ENCODE data around the gene THG1L.

Gene THG1L

GRCh38 chr5:157761690-157762621 is 30.7 kb downstream of the THG1L start:
- no peaks in the 10 kb centered on the region for H3K79me2 ChIP-seq (ENCODE audit: insufficient read depth, low read length)
- no peaks in the 10 kb centered on the region for H4K20me1 ChIP-seq (ENCODE audit: insufficient read depth, low read length)
- no peak overlapping the region for H2AFZ ChIP-seq (ENCODE audit: low read length)
- no peaks in the 10 kb centered on the region for H3K4me1 ChIP-seq (ENCODE audit: insufficient read depth, low read length, severe bottlenecking)
- H3K9me3 ChIP-seq (ENCODE audit: low read length), result no peaks in the 10 kb centered on the region
- no peaks in the 10 kb centered on the region for H3F3A ChIP-seq (ENCODE audit: insufficient read depth, low read length)
- no peak overlapping the region for H3K9ac ChIP-seq (ENCODE audit: low read length)
- no peak overlapping the region for H3K4me3 ChIP-seq (ENCODE audit: low read depth, low read length, poor library complexity, severe bottlenecking)
- H3K27ac ChIP-seq (ENCODE audit: low read depth, low read length, poor library complexity, severe bottlenecking), result no peak overlapping the region
- no peak overlapping the region for H3K4me2 ChIP-seq (ENCODE audit: low read length)
- H3K36me3 ChIP-seq (ENCODE audit: insufficient read depth, low read length), result peaks cover 8% of the 10 kb centered on the region; the same call in 1 of the 2 replicates
- no peaks in the 10 kb centered on the region for H3K9me2 ChIP-seq (ENCODE audit: low read depth, low read length)
- no peaks in the 10 kb centered on the region for H3K27me3 ChIP-seq (ENCODE audit: insufficient read depth, low read length)
- TF ChIP-seq CTCF (IDR thresholded peaks at IDR 0.05; ENCODE audit: low read length) (peak; percentile 79), EZH2 (IDR thresholded peaks at IDR 0.05; ENCODE audit: borderline replicate concordance, low read length) (no peak)

- Histone ChIP-seq H3K4me3 (ENCODE audit: low read depth, low read length, poor library complexity, severe bottlenecking) (no peak overlapping the region), H3K27me3 (ENCODE audit: insufficient read depth, low read length) (no peaks in the 10 kb centered on the region), H3K4me1 (ENCODE audit: insufficient read depth, low read length, severe bottlenecking) (no peaks in the 10 kb centered on the region)
These were observed 33.3 kb downstream of the THG1L start for GRCh38 chr5:157764531-157764930.

GRCh38 chr5:157766442-157766841 is 35.2 kb downstream of the THG1L start:
- Histone ChIP-seq H3K4me1 (ENCODE audit: insufficient read depth, low read length, severe bottlenecking) (no peaks in the 10 kb centered on the region), H3K36me3 (ENCODE audit: insufficient read depth, low read length) (no peaks in the 10 kb centered on the region), H3K9me3 (ENCODE audit: low read length) (no peaks in the 10 kb centered on the region), H3K4me3 (ENCODE audit: low read depth, low read length, poor library complexity, severe bottlenecking) (no peak overlapping the region), H3K9ac (ENCODE audit: low read length) (no peak overlapping the region), H3K79me2 (ENCODE audit: insufficient read depth, low read length) (no peaks in the 10 kb centered on the region), H4K20me1 (ENCODE audit: insufficient read depth, low read length) (no peaks in the 10 kb centered on the region), H3K27ac (ENCODE audit: low read depth, low read length, poor library complexity, severe bottlenecking) (no peak overlapping the region), H3K27me3 (ENCODE audit: insufficient read depth, low read length) (peaks cover 10% of the 10 kb centered on the region; the same call in 1 of the 2 replicates), H3K9me2 (ENCODE audit: low read depth, low read length) (no peaks in the 10 kb centered on the region), H3F3A (ENCODE audit: insufficient read depth, low read length) (no peaks in the 10 kb centered on the region), H2AFZ (ENCODE audit: low read length) (no peak overlapping the region), H3K4me2 (ENCODE audit: low read length) (no peak overlapping the region)
- TF ChIP-seq EZH2 (IDR thresholded peaks at IDR 0.05; ENCODE audit: borderline replicate concordance, low read length) (no peak), CTCF (IDR thresholded peaks at IDR 0.05; ENCODE audit: low read length) (no peak)

More at GRCh38 chr5:157764531-157764930, 33.3 kb downstream of the THG1L start:
- Histone ChIP-seq H3K9me3 (ENCODE audit: low read length) (no peaks in the 10 kb centered on the region), H2AFZ (ENCODE audit: low read length) (no peak overlapping the region), H3F3A (ENCODE audit: insufficient read depth, low read length) (no peaks in the 10 kb centered on the region), H3K4me2 (ENCODE audit: low read length) (no peak overlapping the region), H3K36me3 (ENCODE audit: insufficient read depth, low read length) (no peaks in the 10 kb centered on the region), H3K27ac (ENCODE audit: low read depth, low read length, poor library complexity, severe bottlenecking) (no peak overlapping the region), H3K79me2 (ENCODE audit: insufficient read depth, low read length) (no peaks in the 10 kb centered on the region), H4K20me1 (ENCODE audit: insufficient read depth, low read length) (no peaks in the 10 kb centered on the region), H3K9ac (ENCODE audit: low read length) (no peak overlapping the region), H3K9me2 (ENCODE audit: low read depth, low read length) (no peaks in the 10 kb centered on the region)
- TF ChIP-seq CTCF (IDR thresholded peaks at IDR 0.05; ENCODE audit: low read length) (no peak), EZH2 (IDR thresholded peaks at IDR 0.05; ENCODE audit: borderline replicate concordance, low read length) (no peak)
